ENCODE results near the gene TULP4.

TULP4 gene

DNA sequence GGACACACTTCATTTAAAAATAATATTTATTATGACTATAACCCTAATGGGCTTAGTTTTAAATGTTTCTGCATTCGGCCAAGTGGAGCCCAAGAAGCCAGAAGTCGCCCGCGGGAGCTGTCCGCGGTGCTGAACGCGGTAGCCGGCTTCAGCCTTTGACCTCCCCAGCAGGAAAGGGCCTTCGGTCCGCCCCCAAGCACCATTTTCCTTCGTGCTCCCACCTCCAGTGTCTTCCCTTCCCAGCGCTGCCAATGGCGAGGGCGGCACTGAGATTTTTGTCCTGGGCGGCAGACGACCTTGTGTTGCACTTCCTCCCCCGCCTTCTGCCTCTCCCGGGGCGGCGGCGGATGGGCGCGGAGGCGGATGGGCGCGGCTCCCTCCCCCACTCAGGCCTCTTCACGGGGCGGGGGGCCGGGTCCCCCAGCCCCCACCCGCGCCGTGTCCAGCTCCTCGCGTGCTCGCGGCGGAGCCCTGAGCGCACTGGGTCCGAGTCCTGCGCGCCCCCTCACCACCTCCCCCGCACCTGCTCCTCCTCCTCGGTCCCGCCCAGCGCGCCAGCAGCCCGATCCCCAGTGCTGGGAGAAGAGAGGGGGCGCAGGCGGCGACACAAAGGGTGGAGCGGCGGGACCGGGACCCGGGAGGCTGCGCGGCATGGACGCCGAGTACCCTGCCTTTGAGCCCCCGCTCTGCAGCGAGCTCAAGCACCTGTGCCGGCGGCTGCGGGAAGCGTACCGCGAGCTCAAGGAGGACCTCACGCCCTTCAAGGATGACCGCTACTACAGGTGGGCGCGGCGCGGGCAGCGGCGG, 224.0 kb downstream of the TULP4 start (continued):
- TF ChIP-seq, protein P1, sequence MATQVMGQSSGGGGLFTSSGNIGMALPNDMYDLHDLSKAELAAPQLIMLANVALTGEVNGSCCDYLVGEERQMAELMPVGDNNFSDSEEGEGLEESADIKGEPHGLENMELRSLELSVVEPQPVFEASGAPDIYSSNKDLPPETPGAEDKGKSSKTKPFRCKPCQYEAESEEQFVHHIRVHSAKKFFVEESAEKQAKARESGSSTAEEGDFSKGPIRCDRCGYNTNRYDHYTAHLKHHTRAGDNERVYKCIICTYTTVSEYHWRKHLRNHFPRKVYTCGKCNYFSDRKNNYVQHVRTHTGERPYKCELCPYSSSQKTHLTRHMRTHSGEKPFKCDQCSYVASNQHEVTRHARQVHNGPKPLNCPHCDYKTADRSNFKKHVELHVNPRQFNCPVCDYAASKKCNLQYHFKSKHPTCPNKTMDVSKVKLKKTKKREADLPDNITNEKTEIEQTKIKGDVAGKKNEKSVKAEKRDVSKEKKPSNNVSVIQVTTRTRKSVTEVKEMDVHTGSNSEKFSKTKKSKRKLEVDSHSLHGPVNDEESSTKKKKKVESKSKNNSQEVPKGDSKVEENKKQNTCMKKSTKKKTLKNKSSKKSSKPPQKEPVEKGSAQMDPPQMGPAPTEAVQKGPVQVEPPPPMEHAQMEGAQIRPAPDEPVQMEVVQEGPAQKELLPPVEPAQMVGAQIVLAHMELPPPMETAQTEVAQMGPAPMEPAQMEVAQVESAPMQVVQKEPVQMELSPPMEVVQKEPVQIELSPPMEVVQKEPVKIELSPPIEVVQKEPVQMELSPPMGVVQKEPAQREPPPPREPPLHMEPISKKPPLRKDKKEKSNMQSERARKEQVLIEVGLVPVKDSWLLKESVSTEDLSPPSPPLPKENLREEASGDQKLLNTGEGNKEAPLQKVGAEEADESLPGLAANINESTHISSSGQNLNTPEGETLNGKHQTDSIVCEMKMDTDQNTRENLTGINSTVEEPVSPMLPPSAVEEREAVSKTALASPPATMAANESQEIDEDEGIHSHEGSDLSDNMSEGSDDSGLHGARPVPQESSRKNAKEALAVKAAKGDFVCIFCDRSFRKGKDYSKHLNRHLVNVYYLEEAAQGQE (tag by site-specific recombination; IDR thresholded peaks at IDR 0.05) = peak; percentile 100
- TF ChIP-seq ZNF692 (tag by site-specific recombination; IDR thresholded peaks at IDR 0.05) = peak; percentile 45; the same call in 1 of the 2 replicates
- peak; percentile 88 for TF ChIP-seq BCL11A (tag by site-specific recombination; IDR thresholded peaks at IDR 0.05; ENCODE audit: low read depth)
- TF ChIP-seq ZNF664 (tag by site-specific recombination; IDR thresholded peaks at IDR 0.05) = no peak
- no peak for TF ChIP-seq ZNF48 (tag by site-specific recombination; IDR thresholded peaks at IDR 0.05)
- TF ChIP-seq OVOL3 (tag by site-specific recombination; IDR thresholded peaks at IDR 0.05) = no peak
- peak; percentile 80; the same call in 1 of the 2 replicates for TF ChIP-seq ZEB2 (tag by site-specific recombination; IDR thresholded peaks at IDR 0.05)
- TF ChIP-seq ZNF677 (tag by site-specific recombination; IDR thresholded peaks at IDR 0.05) = no peak
- TF ChIP-seq ZBTB7A (tag by site-specific recombination; IDR thresholded peaks at IDR 0.05; ENCODE audit: low read depth) = no peak
- peak; percentile 74 for TF ChIP-seq ZNF600 (tag by site-specific recombination; IDR thresholded peaks at IDR 0.05)
- TF ChIP-seq ZNF426 (tag by site-specific recombination; IDR thresholded peaks at IDR 0.05) = no peak
- no peak for TF ChIP-seq ZNF16 (tag by site-specific recombination; IDR thresholded peaks at IDR 0.05; ENCODE audit: low read depth)
- no peak for TF ChIP-seq ZNF843 (tag by site-specific recombination; IDR thresholded peaks at IDR 0.05)
- no peak for TF ChIP-seq ZNF654 (tag by site-specific recombination; IDR thresholded peaks at IDR 0.05; ENCODE audit: low read depth)
- TF ChIP-seq ZNF211 (tag by site-specific recombination; IDR thresholded peaks at IDR 0.05; ENCODE audit: low read depth) = no peak
- no peak for TF ChIP-seq ZNF133 (tag by site-specific recombination; IDR thresholded peaks at IDR 0.05)
- TF ChIP-seq ZNF274 (IDR thresholded peaks at IDR 0.05; ENCODE audit: low read length) = no peak
- TF ChIP-seq ZNF274 (tag by site-specific recombination; IDR thresholded peaks at IDR 0.05; ENCODE audit: borderline replicate concordance) = no peak
- no peak for TF ChIP-seq ZNF488 (tag by site-specific recombination; IDR thresholded peaks at IDR 0.05)
- TF ChIP-seq, protein P2, sequence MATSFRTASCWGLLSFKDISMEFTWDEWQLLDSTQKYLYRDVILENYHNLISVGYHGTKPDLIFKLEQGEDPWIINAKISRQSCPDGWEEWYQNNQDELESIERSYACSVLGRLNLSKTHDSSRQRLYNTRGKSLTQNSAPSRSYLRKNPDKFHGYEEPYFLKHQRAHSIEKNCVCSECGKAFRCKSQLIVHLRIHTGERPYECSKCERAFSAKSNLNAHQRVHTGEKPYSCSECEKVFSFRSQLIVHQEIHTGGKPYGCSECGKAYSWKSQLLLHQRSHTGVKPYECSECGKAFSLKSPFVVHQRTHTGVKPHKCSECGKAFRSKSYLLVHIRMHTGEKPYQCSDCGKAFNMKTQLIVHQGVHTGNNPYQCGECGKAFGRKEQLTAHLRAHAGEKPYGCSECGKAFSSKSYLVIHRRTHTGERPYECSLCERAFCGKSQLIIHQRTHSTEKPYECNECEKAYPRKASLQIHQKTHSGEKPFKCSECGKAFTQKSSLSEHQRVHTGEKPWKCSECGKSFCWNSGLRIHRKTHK (tag by site-specific recombination; IDR thresholded peaks at IDR 0.05) = no peak
- TF ChIP-seq, protein P3, sequence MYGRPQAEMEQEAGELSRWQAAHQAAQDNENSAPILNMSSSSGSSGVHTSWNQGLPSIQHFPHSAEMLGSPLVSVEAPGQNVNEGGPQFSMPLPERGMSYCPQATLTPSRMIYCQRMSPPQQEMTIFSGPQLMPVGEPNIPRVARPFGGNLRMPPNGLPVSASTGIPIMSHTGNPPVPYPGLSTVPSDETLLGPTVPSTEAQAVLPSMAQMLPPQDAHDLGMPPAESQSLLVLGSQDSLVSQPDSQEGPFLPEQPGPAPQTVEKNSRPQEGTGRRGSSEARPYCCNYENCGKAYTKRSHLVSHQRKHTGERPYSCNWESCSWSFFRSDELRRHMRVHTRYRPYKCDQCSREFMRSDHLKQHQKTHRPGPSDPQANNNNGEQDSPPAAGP (tag by site-specific recombination; IDR thresholded peaks at IDR 0.05) = peak; percentile 65
- no peak for TF ChIP-seq ZNF768 (tag by site-specific recombination; IDR thresholded peaks at IDR 0.05)
- TF ChIP-seq ZNF571 (tag by site-specific recombination; IDR thresholded peaks at IDR 0.05) = no peak
- TF ChIP-seq, protein P4, sequence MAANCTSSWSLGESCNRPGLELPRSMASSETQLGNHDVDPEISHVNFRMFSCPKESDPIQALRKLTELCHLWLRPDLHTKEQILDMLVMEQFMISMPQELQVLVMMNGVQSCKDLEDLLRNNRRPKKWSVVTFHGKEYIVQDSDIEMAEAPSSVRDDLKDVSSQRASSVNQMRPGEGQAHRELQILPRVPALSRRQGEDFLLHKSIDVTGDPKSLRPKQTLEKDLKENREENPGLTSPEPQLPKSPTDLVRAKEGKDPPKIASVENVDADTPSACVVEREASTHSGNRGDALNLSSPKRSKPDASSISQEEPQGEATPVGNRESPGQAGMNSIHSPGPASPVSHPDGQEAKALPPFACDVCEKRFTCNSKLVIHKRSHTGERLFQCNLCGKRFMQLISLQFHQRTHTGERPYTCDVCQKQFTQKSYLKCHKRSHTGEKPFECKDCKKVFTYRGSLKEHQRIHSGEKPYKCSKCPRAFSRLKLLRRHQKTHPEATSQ (tag by site-specific recombination; IDR thresholded peaks at IDR 0.05) = no peak
- peak; percentile 87 for TF ChIP-seq KLF9 (tag by site-specific recombination; IDR thresholded peaks at IDR 0.05; ENCODE audit: low read depth)
- TF ChIP-seq ZNF19 (tag by site-specific recombination; IDR thresholded peaks at IDR 0.05; ENCODE audit: low read depth) = no peak
- TF ChIP-seq ZNF626 (tag by site-specific recombination; IDR thresholded peaks at IDR 0.05) = no peak
- TF ChIP-seq ZNF350 (tag by site-specific recombination; IDR thresholded peaks at IDR 0.05) = no peak
- TF ChIP-seq, protein P5, sequence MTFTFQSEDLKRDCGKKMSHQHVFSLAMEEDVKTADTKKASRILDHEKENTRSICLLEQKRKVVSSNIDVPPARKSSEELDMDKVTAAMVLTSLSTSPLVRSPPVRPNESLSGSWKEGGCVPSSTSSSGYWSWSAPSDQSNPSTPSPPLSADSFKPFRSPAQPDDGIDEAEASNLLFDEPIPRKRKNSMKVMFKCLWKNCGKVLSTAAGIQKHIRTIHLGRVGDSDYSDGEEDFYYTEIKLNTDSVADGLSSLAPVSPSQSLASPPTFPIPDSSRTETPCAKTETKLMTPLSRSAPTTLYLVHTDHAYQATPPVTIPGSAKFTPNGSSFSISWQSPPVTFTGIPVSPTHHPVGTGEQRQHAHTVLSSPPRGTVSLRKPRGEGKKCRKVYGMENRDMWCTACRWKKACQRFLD (tag by site-specific recombination; IDR thresholded peaks at IDR 0.05) = no peak
- peak; percentile 39 for TF ChIP-seq ZNF629 (tag by site-specific recombination; IDR thresholded peaks at IDR 0.05)

All from HEK293 (cell line).